ENCODE measurements around the gene ARHGEF28. TPM values are rescaled to one million over a fixed set of nuclear protein-coding genes. Genes with fewer than 3 reads are reported as not detected.
A peak's percentile ranks its signal among the peaks of the same experiment; 100 is the strongest.

Gene ARHGEF28
- polyA plus RNA-seq, 1 donor: 16.6 TPM

GRCh38 chr5:73921741-73922140 is 295.7 kb downstream of the ARHGEF28 start:
- no peak for DNase-seq
- 83% methylated on average over 1 of the region's 3 CpGs for WGBS (ENCODE audit: insufficient coverage, low lambda C conversion rate)
- no peak overlapping the region for H3K27ac ChIP-seq (ENCODE audit: low read length)
- peaks cover 3% of the 10 kb centered on the region for H3K36me3 ChIP-seq (ENCODE audit: control insufficient read depth, insufficient read depth, low read length)
- H3K27me3 ChIP-seq (ENCODE audit: control insufficient read depth, insufficient read depth, low read length): no peaks in the 10 kb centered on the region
- H3K9me3 ChIP-seq (ENCODE audit: control insufficient read depth, low read depth, low read length): no peaks in the 10 kb centered on the region
- H3K4me1 ChIP-seq (ENCODE audit: control insufficient read depth, insufficient read depth, low read length): no peaks in the 10 kb centered on the region
- H3K4me3 ChIP-seq (ENCODE audit: low read length): no peak overlapping the region

- WGBS (ENCODE audit: insufficient coverage, low lambda C conversion rate): no CpG with 5 or more reads among the region's 3 CpGs
- H3K9me3 ChIP-seq (ENCODE audit: control insufficient read depth, low read depth, low read length): no peaks in the 10 kb centered on the region
- DNase-seq: no peak
- H3K36me3 ChIP-seq (ENCODE audit: control insufficient read depth, insufficient read depth, low read length): peaks cover 3% of the 10 kb centered on the region
- H3K4me3 ChIP-seq (ENCODE audit: low read length): no peak overlapping the region
- H3K4me1 ChIP-seq (ENCODE audit: control insufficient read depth, insufficient read depth, low read length): no peaks in the 10 kb centered on the region
- no peak overlapping the region for H3K27ac ChIP-seq (ENCODE audit: low read length)
- H3K27me3 ChIP-seq (ENCODE audit: control insufficient read depth, insufficient read depth, low read length): no peaks in the 10 kb centered on the region
Observed at GRCh38 chr5:73922224-73922623, 296.2 kb downstream of the ARHGEF28 start.

GRCh38 chr5:73922875-73923557 is 297.0 kb downstream of the ARHGEF28 start:
- Histone ChIP-seq H3K4me1 (ENCODE audit: control insufficient read depth, insufficient read depth, low read length) (no peaks in the 10 kb centered on the region), H3K4me3 (ENCODE audit: low read length) (no peak overlapping the region), H3K36me3 (ENCODE audit: control insufficient read depth, insufficient read depth, low read length) (no peaks in the 10 kb centered on the region), H3K27ac (ENCODE audit: low read length) (no peak overlapping the region), H3K27me3 (ENCODE audit: control insufficient read depth, insufficient read depth, low read length) (no peaks in the 10 kb centered on the region), H3K9me3 (ENCODE audit: control insufficient read depth, low read depth, low read length) (no peaks in the 10 kb centered on the region)
- DNase-seq: no peak
- WGBS (ENCODE audit: insufficient coverage, low lambda C conversion rate): 75% methylated on average over 2 of the region's 7 CpGs

- no peaks in the 10 kb centered on the region for H3K9me3 ChIP-seq (ENCODE audit: control insufficient read depth, low read depth, low read length)
- no peaks in the 10 kb centered on the region for H3K36me3 ChIP-seq (ENCODE audit: control insufficient read depth, insufficient read depth, low read length)
- DNase-seq: no peak
- H3K4me3 ChIP-seq (ENCODE audit: low read length): no peak overlapping the region
- H3K27me3 ChIP-seq (ENCODE audit: control insufficient read depth, insufficient read depth, low read length): no peaks in the 10 kb centered on the region
- WGBS (ENCODE audit: insufficient coverage, low lambda C conversion rate): no CpG with 5 or more reads among the region's 7 CpGs
- no peaks in the 10 kb centered on the region for H3K4me1 ChIP-seq (ENCODE audit: control insufficient read depth, insufficient read depth, low read length)
- no peak overlapping the region for H3K27ac ChIP-seq (ENCODE audit: low read length)
Observed at GRCh38 chr5:73928476-73929070, 302.6 kb downstream of the ARHGEF28 start.

GRCh38 chr5:73935719-73936118 is 309.7 kb downstream of the ARHGEF28 start:
- DNase-seq: no peak
- WGBS (ENCODE audit: insufficient coverage, low lambda C conversion rate): 100% methylated on average over 1 of the region's 4 CpGs
- H3K4me1 ChIP-seq (ENCODE audit: control insufficient read depth, insufficient read depth, low read length): no peaks in the 10 kb centered on the region
- H3K36me3 ChIP-seq (ENCODE audit: control insufficient read depth, insufficient read depth, low read length): no peaks in the 10 kb centered on the region
- no peaks in the 10 kb centered on the region for H3K27me3 ChIP-seq (ENCODE audit: control insufficient read depth, insufficient read depth, low read length)
- H3K4me3 ChIP-seq (ENCODE audit: low read length): no peak overlapping the region
- H3K9me3 ChIP-seq (ENCODE audit: control insufficient read depth, low read depth, low read length): no peaks in the 10 kb centered on the region
- no peak overlapping the region for H3K27ac ChIP-seq (ENCODE audit: low read length)

GRCh38 chr5:73938280-73938937 is 312.4 kb downstream of the ARHGEF28 start:
- DNase-seq: no peak
- H3K27me3 ChIP-seq (ENCODE audit: control insufficient read depth, insufficient read depth, low read length): no peaks in the 10 kb centered on the region
- WGBS (ENCODE audit: insufficient coverage, low lambda C conversion rate): 100% methylated on average over 1 of the region's 5 CpGs

GRCh38 chr5:73938938-73939320 is 312.9 kb downstream of the ARHGEF28 start:
- H3K9me3 ChIP-seq (ENCODE audit: control insufficient read depth, low read depth, low read length): no peaks in the 10 kb centered on the region
- no CpG with 5 or more reads among the region's 5 CpGs for WGBS (ENCODE audit: insufficient coverage, low lambda C conversion rate)
- no peak overlapping the region for H3K27ac ChIP-seq (ENCODE audit: low read length)

More at GRCh38 chr5:73938280-73938937, 312.4 kb downstream of the ARHGEF28 start:
- H3K4me1 ChIP-seq (ENCODE audit: control insufficient read depth, insufficient read depth, low read length): no peaks in the 10 kb centered on the region
- no peak overlapping the region for H3K27ac ChIP-seq (ENCODE audit: low read length)
- H3K9me3 ChIP-seq (ENCODE audit: control insufficient read depth, low read depth, low read length): no peaks in the 10 kb centered on the region
- peaks cover 2% of the 10 kb centered on the region for H3K36me3 ChIP-seq (ENCODE audit: control insufficient read depth, insufficient read depth, low read length)
- H3K4me3 ChIP-seq (ENCODE audit: low read length): no peak overlapping the region

GRCh38 chr5:73939557-73939956 is 313.6 kb downstream of the ARHGEF28 start:
- Histone ChIP-seq H3K27me3 (ENCODE audit: control insufficient read depth, insufficient read depth, low read length) (no peaks in the 10 kb centered on the region), H3K27ac (ENCODE audit: low read length) (no peak overlapping the region), H3K4me3 (ENCODE audit: low read length) (no peak overlapping the region), H3K9me3 (ENCODE audit: control insufficient read depth, low read depth, low read length) (no peaks in the 10 kb centered on the region), H3K36me3 (ENCODE audit: control insufficient read depth, insufficient read depth, low read length) (peaks cover 2% of the 10 kb centered on the region), H3K4me1 (ENCODE audit: control insufficient read depth, insufficient read depth, low read length) (no peaks in the 10 kb centered on the region)
- WGBS (ENCODE audit: insufficient coverage, low lambda C conversion rate): no CpG with 5 or more reads among the region's 3 CpGs
- DNase-seq: peak; percentile 7 to 39

More at GRCh38 chr5:73938938-73939320, 312.9 kb downstream of the ARHGEF28 start:
- no peaks in the 10 kb centered on the region for H3K27me3 ChIP-seq (ENCODE audit: control insufficient read depth, insufficient read depth, low read length)
- no peak for DNase-seq
- H3K4me1 ChIP-seq (ENCODE audit: control insufficient read depth, insufficient read depth, low read length): no peaks in the 10 kb centered on the region
- no peak overlapping the region for H3K4me3 ChIP-seq (ENCODE audit: low read length)
- peaks cover 2% of the 10 kb centered on the region for H3K36me3 ChIP-seq (ENCODE audit: control insufficient read depth, insufficient read depth, low read length)

GRCh38 chr5:73940026-73940425 is 314.0 kb downstream of the ARHGEF28 start:
- no peak for DNase-seq
- Histone ChIP-seq H3K4me3 (ENCODE audit: low read length) (no peak overlapping the region), H3K27ac (ENCODE audit: low read length) (no peak overlapping the region), H3K9me3 (ENCODE audit: control insufficient read depth, low read depth, low read length) (no peaks in the 10 kb centered on the region), H3K4me1 (ENCODE audit: control insufficient read depth, insufficient read depth, low read length) (no peaks in the 10 kb centered on the region), H3K27me3 (ENCODE audit: control insufficient read depth, insufficient read depth, low read length) (no peaks in the 10 kb centered on the region), H3K36me3 (ENCODE audit: control insufficient read depth, insufficient read depth, low read length) (peaks cover 2% of the 10 kb centered on the region)

GRCh38 chr5:73940801-73941200 is 314.8 kb downstream of the ARHGEF28 start:
- no peaks in the 10 kb centered on the region for H3K9me3 ChIP-seq (ENCODE audit: control insufficient read depth, low read depth, low read length)
- peaks cover 2% of the 10 kb centered on the region for H3K36me3 ChIP-seq (ENCODE audit: control insufficient read depth, insufficient read depth, low read length)
- no CpG with 5 or more reads among the region's 3 CpGs for WGBS (ENCODE audit: insufficient coverage, low lambda C conversion rate)
- H3K4me1 ChIP-seq (ENCODE audit: control insufficient read depth, insufficient read depth, low read length): no peaks in the 10 kb centered on the region
- DNase-seq: no peak
- H3K27ac ChIP-seq (ENCODE audit: low read length): no peak overlapping the region
- no peak overlapping the region for H3K4me3 ChIP-seq (ENCODE audit: low read length)
- no peaks in the 10 kb centered on the region for H3K27me3 ChIP-seq (ENCODE audit: control insufficient read depth, insufficient read depth, low read length)
